ENCODE results near the gene VPS33A.

VPS33A gene

GRCh38 chr12:122266230-122266901, at the start of gene VPS33A:
VPS33A (minus strand) TSS chr12:122266494; CDS start chr12:122266408, 86 bp downstream.
- DNase-seq (ENCODE audit: low read depth in 1 of 2, low spot score in 1 of 2): peak; percentile 94 to 99
- in situ Hi-C loops (cut with HindIII; ENCODE audit: low pct_unique_long_range_greater_than_20kb, low sequenced_read_pairs): no loop called here
- TF ChIP-seq JUND (IDR thresholded peaks at IDR 0.05; ENCODE audit: low read depth): no peak

DNA sequence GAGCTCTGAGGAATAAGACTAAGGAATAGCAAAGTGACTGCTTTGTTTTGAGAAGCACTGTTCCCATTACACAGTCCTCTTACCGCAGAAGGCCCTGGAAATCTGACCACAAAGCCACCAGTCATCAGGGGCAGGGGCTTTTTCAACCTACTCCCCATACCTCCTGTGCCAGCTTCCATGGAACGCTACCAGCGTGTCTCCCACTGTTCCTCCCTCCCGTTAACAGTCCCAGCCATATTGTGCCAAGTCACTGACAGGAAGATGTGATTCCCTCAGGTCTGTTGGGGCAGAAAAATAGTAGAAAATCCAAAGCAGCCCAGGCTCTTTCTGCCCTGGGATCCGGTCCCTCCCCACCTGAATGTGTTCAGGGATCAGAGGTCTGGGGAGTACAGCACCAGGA, 46.6 kb upstream of the VPS33A start:
- in situ Hi-C loops (cut with HindIII; ENCODE audit: low pct_unique_long_range_greater_than_20kb, low sequenced_read_pairs): no loop called here
- DNase-seq (ENCODE audit: low read depth in 1 of 2, low spot score in 1 of 2): no peak

GRCh38 chr12:122311696-122312095, 45.4 kb upstream of the VPS33A start:
- TF ChIP-seq JUND (IDR thresholded peaks at IDR 0.05; ENCODE audit: low read depth): no peak
- in situ Hi-C loops (cut with HindIII; ENCODE audit: low pct_unique_long_range_greater_than_20kb, low sequenced_read_pairs): no loop called here
- no peak for DNase-seq (ENCODE audit: low read depth in 1 of 2, low spot score in 1 of 2)

More for the DNA sequence above, 46.6 kb upstream of the VPS33A start:
- TF ChIP-seq JUND (IDR thresholded peaks at IDR 0.05; ENCODE audit: low read depth): no peak

GRCh38 chr12:122310626-122311333, 44.5 kb upstream of the VPS33A start:
- TF ChIP-seq JUND (IDR thresholded peaks at IDR 0.05; ENCODE audit: low read depth): no peak

DNA sequence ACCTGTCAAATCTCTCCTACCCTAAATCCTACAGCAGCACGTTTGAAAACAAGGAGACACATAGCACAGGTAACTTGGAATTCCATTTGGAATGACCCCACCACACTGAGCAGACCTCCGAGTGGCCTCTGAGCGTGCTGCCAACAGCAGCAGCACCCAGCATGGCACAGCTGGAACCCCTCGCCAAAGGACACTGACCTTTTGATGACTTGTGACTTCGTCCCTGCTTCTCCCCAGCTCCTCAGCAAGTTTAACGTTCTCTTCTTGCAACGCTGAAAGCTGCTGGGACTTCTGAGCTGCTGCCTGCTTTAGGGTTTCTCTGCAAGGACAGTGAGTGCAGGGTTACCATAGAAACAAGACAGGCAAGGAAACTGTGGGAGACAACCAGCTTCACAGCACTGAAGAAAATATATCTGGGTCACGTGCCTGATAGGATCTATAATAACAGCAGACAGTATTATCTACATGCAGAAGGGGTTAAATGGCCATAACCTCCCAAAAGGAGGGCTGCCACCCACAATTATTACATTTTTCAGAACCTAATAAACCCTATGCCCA, 43.3 kb upstream of the VPS33A start:
- no peak for DNase-seq (ENCODE audit: low read depth in 1 of 2, low spot score in 1 of 2)
- in situ Hi-C loops (cut with HindIII; ENCODE audit: low pct_unique_long_range_greater_than_20kb, low sequenced_read_pairs): no loop called here
- no peak for TF ChIP-seq JUND (IDR thresholded peaks at IDR 0.05; ENCODE audit: low read depth)

More at GRCh38 chr12:122310626-122311333, 44.5 kb upstream of the VPS33A start:
- no peak for DNase-seq (ENCODE audit: low read depth in 1 of 2, low spot score in 1 of 2)
- in situ Hi-C loops (cut with HindIII; ENCODE audit: low pct_unique_long_range_greater_than_20kb, low sequenced_read_pairs): no loop called here

- no peak for TF ChIP-seq JUND (IDR thresholded peaks at IDR 0.05; ENCODE audit: low read depth)
- DNase-seq (ENCODE audit: low read depth in 1 of 2, low spot score in 1 of 2): no peak
- in situ Hi-C loops (cut with HindIII; ENCODE audit: low pct_unique_long_range_greater_than_20kb, low sequenced_read_pairs): no loop called here
Observed at GRCh38 chr12:122308811-122309210, 42.5 kb upstream of the VPS33A start.

- no peak for TF ChIP-seq JUND (IDR thresholded peaks at IDR 0.05; ENCODE audit: low read depth)
- DNase-seq (ENCODE audit: low read depth in 1 of 2, low spot score in 1 of 2): no peak
- in situ Hi-C loops (cut with HindIII; ENCODE audit: low pct_unique_long_range_greater_than_20kb, low sequenced_read_pairs): no loop called here
Observed at GRCh38 chr12:122306407-122306806, 40.1 kb upstream of the VPS33A start.

- DNase-seq (ENCODE audit: low read depth in 1 of 2, low spot score in 1 of 2): peak in 1 of 2 experiments; percentile 45
- in situ Hi-C loops (cut with HindIII; ENCODE audit: low pct_unique_long_range_greater_than_20kb, low sequenced_read_pairs): no loop called here
- no peak for TF ChIP-seq JUND (IDR thresholded peaks at IDR 0.05; ENCODE audit: low read depth)
Observed at GRCh38 chr12:122304924-122305323, 38.6 kb upstream of the VPS33A start.

DNA sequence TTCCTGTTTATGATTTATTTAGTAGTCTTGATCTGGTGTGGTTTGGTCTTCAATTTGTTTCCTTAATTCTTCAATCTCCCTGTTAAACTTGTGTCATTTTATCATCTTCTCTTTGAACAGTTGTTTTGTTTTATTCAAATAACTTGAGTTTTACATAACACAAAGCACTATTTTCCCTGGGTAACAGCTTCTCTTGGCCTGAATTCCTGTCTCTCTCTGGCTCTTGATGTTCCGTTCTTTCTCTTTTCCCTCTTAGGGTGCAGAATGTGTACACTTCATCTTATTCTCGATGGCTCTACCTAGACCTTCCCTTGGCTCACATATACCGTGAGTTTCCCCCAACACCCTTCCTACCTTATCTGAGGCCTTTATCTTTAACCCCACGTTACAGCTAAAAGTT, 36.8 kb upstream of the VPS33A start:
- no peak for DNase-seq (ENCODE audit: low read depth in 1 of 2, low spot score in 1 of 2)
- in situ Hi-C loops (cut with HindIII; ENCODE audit: low pct_unique_long_range_greater_than_20kb, low sequenced_read_pairs): no loop called here
- no peak for TF ChIP-seq JUND (IDR thresholded peaks at IDR 0.05; ENCODE audit: low read depth)

DNA sequence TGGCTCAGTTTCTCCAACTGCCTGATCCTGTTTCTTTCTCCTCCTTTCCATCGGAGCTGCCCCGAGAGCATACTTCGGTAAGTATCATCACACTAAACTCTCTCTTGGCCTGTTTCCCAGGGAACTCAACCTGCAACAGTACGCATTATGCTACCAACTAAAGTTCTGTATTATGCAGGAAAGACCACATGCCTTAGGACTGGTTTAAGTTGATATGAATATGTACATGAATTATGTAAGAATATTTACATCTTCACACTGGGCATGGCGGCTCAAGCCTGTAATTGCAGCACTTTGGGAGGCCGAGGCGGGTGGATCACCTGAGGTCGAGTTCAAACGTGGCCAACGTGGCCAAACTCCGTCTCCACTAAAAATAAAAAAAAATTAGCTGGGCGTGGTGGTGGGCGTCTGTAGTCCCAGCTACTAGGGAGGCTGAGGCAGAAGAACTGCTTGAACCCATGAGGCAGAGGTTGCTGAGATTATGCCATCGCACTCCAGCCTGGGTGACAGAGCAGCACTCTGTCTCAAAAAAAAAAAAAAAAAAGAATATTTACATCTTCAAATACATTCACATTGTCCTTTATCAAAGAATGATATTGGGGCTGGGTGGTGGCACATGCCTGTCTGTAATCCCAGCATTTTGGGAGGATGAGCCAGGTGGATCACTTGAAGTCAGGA, 31.9 kb upstream of the VPS33A start:
- in situ Hi-C loops (cut with HindIII; ENCODE audit: low pct_unique_long_range_greater_than_20kb, low sequenced_read_pairs): no loop called here
- no peak for TF ChIP-seq JUND (IDR thresholded peaks at IDR 0.05; ENCODE audit: low read depth)
- DNase-seq (ENCODE audit: low read depth in 1 of 2, low spot score in 1 of 2): no peak

GRCh38 chr12:122297494-122297893, 31.2 kb upstream of the VPS33A start:
- in situ Hi-C loops (cut with HindIII; ENCODE audit: low pct_unique_long_range_greater_than_20kb, low sequenced_read_pairs): no loop called here
- no peak for DNase-seq (ENCODE audit: low read depth in 1 of 2, low spot score in 1 of 2)
- no peak for TF ChIP-seq JUND (IDR thresholded peaks at IDR 0.05; ENCODE audit: low read depth)

DNA sequence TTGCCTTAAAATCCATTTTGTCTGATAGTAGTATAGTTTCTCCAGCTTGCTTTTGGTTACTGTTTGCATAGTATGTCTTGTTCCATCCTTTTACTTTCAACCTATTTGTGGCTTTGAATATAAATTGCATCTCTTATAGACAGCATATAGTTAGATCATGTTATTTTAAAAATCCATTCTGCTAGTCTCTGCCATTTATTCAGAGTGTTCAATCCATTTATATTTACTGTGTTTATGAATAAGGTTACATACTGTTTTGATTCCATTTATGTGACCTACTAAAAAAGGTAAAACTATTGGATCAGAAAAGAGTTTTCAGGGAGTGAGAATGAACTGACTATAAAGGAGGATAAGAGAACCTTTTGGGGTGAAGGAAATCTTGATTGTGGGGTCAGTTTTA, 29.6 kb upstream of the VPS33A start:
- no peak for TF ChIP-seq JUND (IDR thresholded peaks at IDR 0.05; ENCODE audit: low read depth)
- DNase-seq (ENCODE audit: low read depth in 1 of 2, low spot score in 1 of 2): no peak
- in situ Hi-C loops (cut with HindIII; ENCODE audit: low pct_unique_long_range_greater_than_20kb, low sequenced_read_pairs): no loop called here

DNA sequence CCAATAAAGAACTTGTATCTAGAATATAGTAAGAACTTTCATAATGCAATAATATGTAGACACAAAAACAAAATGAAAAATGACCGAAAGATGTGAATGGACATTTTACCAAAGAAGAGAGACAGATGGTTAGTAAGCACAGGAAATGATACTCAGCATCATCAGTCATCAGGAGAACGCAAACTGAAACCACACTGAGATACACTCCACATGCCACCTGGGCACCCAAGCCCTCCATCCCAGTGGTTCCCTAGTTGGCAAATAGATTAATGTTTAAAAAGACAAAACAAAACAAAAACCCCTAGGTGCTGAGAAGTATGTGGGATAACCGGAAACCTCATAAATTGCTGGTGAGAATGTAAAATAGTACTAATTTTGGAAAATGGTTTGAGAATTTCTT, 26.8 kb upstream of the VPS33A start:
- TF ChIP-seq JUND (IDR thresholded peaks at IDR 0.05; ENCODE audit: low read depth): no peak
- no peak for DNase-seq (ENCODE audit: low read depth in 1 of 2, low spot score in 1 of 2)
- in situ Hi-C loops (cut with HindIII; ENCODE audit: low pct_unique_long_range_greater_than_20kb, low sequenced_read_pairs): no loop called here
